Measurements from ENCODE around the gene PITPNC1.

DNA sequence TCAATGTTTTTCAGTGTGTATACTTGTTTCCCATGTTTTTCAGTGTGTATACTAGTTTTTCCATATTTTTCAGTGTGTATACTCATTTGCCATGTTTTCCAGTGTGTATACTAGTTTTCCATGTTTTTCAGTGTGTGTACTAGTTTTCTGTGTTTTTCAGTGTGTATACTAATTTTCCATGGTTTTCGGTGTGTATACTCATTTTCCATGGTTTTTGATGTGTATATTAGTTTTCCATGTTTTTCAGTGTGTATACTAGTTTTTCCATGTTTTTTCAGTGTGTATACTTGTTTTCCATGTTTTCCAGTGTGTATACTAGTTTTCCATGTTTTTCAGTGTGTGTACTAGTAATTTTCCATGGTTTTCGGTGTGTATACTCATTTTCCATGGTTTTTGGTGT, 188.0 kb downstream of the PITPNC1 start:
- TF ChIP-seq, protein P1, sequence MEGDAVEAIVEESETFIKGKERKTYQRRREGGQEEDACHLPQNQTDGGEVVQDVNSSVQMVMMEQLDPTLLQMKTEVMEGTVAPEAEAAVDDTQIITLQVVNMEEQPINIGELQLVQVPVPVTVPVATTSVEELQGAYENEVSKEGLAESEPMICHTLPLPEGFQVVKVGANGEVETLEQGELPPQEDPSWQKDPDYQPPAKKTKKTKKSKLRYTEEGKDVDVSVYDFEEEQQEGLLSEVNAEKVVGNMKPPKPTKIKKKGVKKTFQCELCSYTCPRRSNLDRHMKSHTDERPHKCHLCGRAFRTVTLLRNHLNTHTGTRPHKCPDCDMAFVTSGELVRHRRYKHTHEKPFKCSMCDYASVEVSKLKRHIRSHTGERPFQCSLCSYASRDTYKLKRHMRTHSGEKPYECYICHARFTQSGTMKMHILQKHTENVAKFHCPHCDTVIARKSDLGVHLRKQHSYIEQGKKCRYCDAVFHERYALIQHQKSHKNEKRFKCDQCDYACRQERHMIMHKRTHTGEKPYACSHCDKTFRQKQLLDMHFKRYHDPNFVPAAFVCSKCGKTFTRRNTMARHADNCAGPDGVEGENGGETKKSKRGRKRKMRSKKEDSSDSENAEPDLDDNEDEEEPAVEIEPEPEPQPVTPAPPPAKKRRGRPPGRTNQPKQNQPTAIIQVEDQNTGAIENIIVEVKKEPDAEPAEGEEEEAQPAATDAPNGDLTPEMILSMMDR (IDR thresholded peaks at IDR 0.05 in 4 of 5, conservative IDR thresholded peaks at IDR 0.05 in 1 of 5) = no peak
- TF ChIP-seq POLR2A (IDR thresholded peaks at IDR 0.05) = no peak

Data from gastrocnemius medialis (tissue), 4 donors.